ENCODE results near the gene PARP15.

DNA sequence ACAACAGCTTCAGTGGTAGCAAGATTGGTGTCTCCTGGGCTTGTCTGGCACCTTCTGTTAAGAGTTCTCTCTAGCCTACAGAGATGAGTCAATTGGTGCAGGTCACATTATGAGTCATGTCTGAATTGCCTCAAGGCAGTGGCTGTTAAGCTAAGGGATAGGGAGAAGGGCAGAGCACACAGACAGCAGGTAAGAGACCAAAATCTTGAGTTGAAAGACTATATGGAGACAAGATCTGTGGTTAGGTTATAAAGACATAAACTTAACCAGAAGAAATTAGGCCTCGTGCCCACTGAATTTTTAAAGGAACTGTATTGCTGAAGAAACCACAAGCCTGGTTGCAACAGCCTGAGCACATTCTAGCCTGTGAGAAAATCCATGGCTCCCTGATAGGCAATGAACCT, 43.5 kb upstream of the PARP15 start:
- TF ChIP-seq, protein P1, sequence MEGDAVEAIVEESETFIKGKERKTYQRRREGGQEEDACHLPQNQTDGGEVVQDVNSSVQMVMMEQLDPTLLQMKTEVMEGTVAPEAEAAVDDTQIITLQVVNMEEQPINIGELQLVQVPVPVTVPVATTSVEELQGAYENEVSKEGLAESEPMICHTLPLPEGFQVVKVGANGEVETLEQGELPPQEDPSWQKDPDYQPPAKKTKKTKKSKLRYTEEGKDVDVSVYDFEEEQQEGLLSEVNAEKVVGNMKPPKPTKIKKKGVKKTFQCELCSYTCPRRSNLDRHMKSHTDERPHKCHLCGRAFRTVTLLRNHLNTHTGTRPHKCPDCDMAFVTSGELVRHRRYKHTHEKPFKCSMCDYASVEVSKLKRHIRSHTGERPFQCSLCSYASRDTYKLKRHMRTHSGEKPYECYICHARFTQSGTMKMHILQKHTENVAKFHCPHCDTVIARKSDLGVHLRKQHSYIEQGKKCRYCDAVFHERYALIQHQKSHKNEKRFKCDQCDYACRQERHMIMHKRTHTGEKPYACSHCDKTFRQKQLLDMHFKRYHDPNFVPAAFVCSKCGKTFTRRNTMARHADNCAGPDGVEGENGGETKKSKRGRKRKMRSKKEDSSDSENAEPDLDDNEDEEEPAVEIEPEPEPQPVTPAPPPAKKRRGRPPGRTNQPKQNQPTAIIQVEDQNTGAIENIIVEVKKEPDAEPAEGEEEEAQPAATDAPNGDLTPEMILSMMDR (IDR thresholded peaks at IDR 0.05): no peak
- TF ChIP-seq POLR2A (IDR thresholded peaks at IDR 0.05) (no peak), POLR2AphosphoS5 (IDR thresholded peaks at IDR 0.05) (no peak), EP300 (IDR thresholded peaks at IDR 0.05) (no peak)
